Parathyroid adenoma (tissue), 2 donors: ENCODE results near the gene SHISA9.

Experiments
- H2AFZ ChIP-seq: fragments of 300-600 bp; sonication (generic); one replicate; pipeline ENCODE4 v1.7.0; 2017; ENCODE audit warnings: antibody characterized with exemption, mild to moderate bottlenecking
- H3K27ac ChIP-seq: fragments of 300-600 bp; sonication (generic); one replicate; pipeline ENCODE4 v1.7.0; 2017
- H3K27me3 ChIP-seq: fragments of 300-600 bp; sonication (generic); one replicate; pipeline ENCODE4 v1.7.0; 2017; ENCODE audit warnings: low read length; ENCODE audit not compliant: control insufficient read depth, insufficient read depth
- H3K36me3 ChIP-seq: fragments of 300-600 bp; sonication (generic); one replicate; pipeline ENCODE4 v1.7.0; 2017; ENCODE audit warnings: low read length; ENCODE audit not compliant: control insufficient read depth, insufficient read depth
- H3K4me1 ChIP-seq: fragments of 300-600 bp; sonication (generic); one replicate; pipeline ENCODE4 v1.7.0; 2017; ENCODE audit warnings: control low read depth
- H3K4me2 ChIP-seq: fragments of 300-600 bp; sonication (generic); one replicate; pipeline ENCODE4 v1.7.0; 2017; ENCODE audit warnings: low read length
- H3K4me3 ChIP-seq: fragments of 300-600 bp; sonication (generic); one replicate; pipeline ENCODE4 v1.7.0; 2017; ENCODE audit warnings: low read depth, low read length
- H3K79me2 ChIP-seq: fragments of 300-600 bp; sonication (generic); one replicate; pipeline ENCODE4 v1.7.0; 2017; ENCODE audit warnings: control low read depth
- H3K9ac ChIP-seq: fragments of 300-600 bp; sonication (generic); one replicate; pipeline ENCODE4 v1.7.0; 2017; ENCODE audit warnings: mild to moderate bottlenecking
- H3K9me3 ChIP-seq: fragments of 300-600 bp; sonication (generic); one replicate; pipeline ENCODE4 v1.7.0; 2017; ENCODE audit warnings: low read length; ENCODE audit not compliant: control insufficient read depth
- CTCF ChIP-seq: fragments of 300-600 bp; sonication (generic); IDR thresholded peaks from one replicate; pipeline ENCODE4 v1.7.0; 2017; ENCODE audit warnings: antibody characterized with exemption, mild to moderate bottlenecking
- donor health status: primary hyperparathyroidism.

SHISA9 gene

GRCh38 chr16:13021996-13022395, 120.6 kb downstream of the SHISA9 start:
- Histone ChIP-seq H3K4me2 (no peak overlapping the region), H3K36me3 (no peaks in the 10 kb centered on the region), H3K9me3 (no peaks in the 10 kb centered on the region), H3K4me1 (no peaks in the 10 kb centered on the region), H3K4me3 (no peak overlapping the region), H3K27ac (no peak overlapping the region), H3K27me3 (no peaks in the 10 kb centered on the region), H3K79me2 (no peaks in the 10 kb centered on the region), H2AFZ (no peak overlapping the region), H3K9ac (no peak overlapping the region)
- no peak for TF ChIP-seq CTCF

- Histone ChIP-seq H3K4me3 (no peak overlapping the region), H3K36me3 (no peaks in the 10 kb centered on the region), H3K9me3 (no peaks in the 10 kb centered on the region), H3K79me2 (no peaks in the 10 kb centered on the region), H3K4me2 (no peak overlapping the region), H3K27me3 (no peaks in the 10 kb centered on the region), H3K27ac (no peak overlapping the region), H3K4me1 (no peaks in the 10 kb centered on the region), H3K9ac (no peak overlapping the region), H2AFZ (no peak overlapping the region)
- TF ChIP-seq CTCF, result no peak
Observed at GRCh38 chr16:13029786-13030185, 128.4 kb downstream of the SHISA9 start.

- H3K9ac ChIP-seq, result no peak overlapping the region
- no peak overlapping the region for H2AFZ ChIP-seq
- H3K27ac ChIP-seq, result no peak overlapping the region
- H3K36me3 ChIP-seq, result no peaks in the 10 kb centered on the region
- no peaks in the 10 kb centered on the region for H3K9me3 ChIP-seq
- H3K4me2 ChIP-seq, result no peak overlapping the region
- no peaks in the 10 kb centered on the region for H3K27me3 ChIP-seq
- H3K79me2 ChIP-seq, result no peaks in the 10 kb centered on the region
- H3K4me1 ChIP-seq, result no peaks in the 10 kb centered on the region
- no peak overlapping the region for H3K4me3 ChIP-seq
- TF ChIP-seq CTCF, result no peak
Observed at GRCh38 chr16:13030769-13031168, 129.4 kb downstream of the SHISA9 start.

GRCh38 chr16:13032911-13033310, 131.5 kb downstream of the SHISA9 start:
- Histone ChIP-seq H3K36me3 (no peaks in the 10 kb centered on the region), H3K27me3 (no peaks in the 10 kb centered on the region), H3K9ac (no peak overlapping the region), H3K79me2 (no peaks in the 10 kb centered on the region), H3K9me3 (no peaks in the 10 kb centered on the region), H3K27ac (no peak overlapping the region), H3K4me2 (no peak overlapping the region), H2AFZ (no peak overlapping the region), H3K4me1 (no peaks in the 10 kb centered on the region), H3K4me3 (no peak overlapping the region)
- no peak for TF ChIP-seq CTCF

- Histone ChIP-seq H3K4me1 (no peaks in the 10 kb centered on the region), H3K4me2 (no peak overlapping the region), H3K4me3 (no peak overlapping the region), H3K79me2 (no peaks in the 10 kb centered on the region), H3K9me3 (no peaks in the 10 kb centered on the region), H3K27ac (no peak overlapping the region), H3K36me3 (no peaks in the 10 kb centered on the region), H2AFZ (no peak overlapping the region), H3K9ac (no peak overlapping the region), H3K27me3 (no peaks in the 10 kb centered on the region)
- no peak for TF ChIP-seq CTCF
Observed at GRCh38 chr16:13036600-13036999, 135.2 kb downstream of the SHISA9 start.
